GM19395 (cell line): ENCODE measurements around the gene GNG10.
A peak's percentile ranks its signal among the peaks of the same experiment; 100 is the strongest.
"Not testable (repeated sequence)": the region's sequence is repeated elsewhere in the genome, so short reads cannot be mapped to it uniquely, and the experiment has no call there.

Source experiments
- ATAC-seq: cut with Tn5 transposase; IDR thresholded peaks from one replicate; pipeline ENCODE4 v1.9.1; 2021; ENCODE audit warnings: mild to moderate bottlenecking, moderate library complexity; ENCODE audit not compliant: unreplicated experiment

GNG10 gene

GRCh38 chr9:111661150-111661801 is at the start of gene GNG10:
GNG10 (plus strand) TSS chr9:111661605; CDS start chr9:111661635, 30 bp downstream.
- peak; percentile 79 for ATAC-seq

- ATAC-seq, result no peak
Observed at GRCh38 chr9:111613436-111614040, 47.9 kb upstream of the GNG10 start.

GRCh38 chr9:111615928-111616327 is 45.5 kb upstream of the GNG10 start:
- no peak for ATAC-seq

GRCh38 chr9:111617349-111617748 is 44.1 kb upstream of the GNG10 start:
- ATAC-seq, result not testable (repeated sequence)

GRCh38 chr9:111621895-111622480 is 39.4 kb upstream of the GNG10 start:
- ATAC-seq, result no peak

- no peak for ATAC-seq
Observed at GRCh38 chr9:111622626-111623025, 38.8 kb upstream of the GNG10 start.

GRCh38 chr9:111627260-111627963 is 34.0 kb upstream of the GNG10 start:
- no peak for ATAC-seq

- no peak for ATAC-seq
Observed at GRCh38 chr9:111628411-111628810, 33.0 kb upstream of the GNG10 start.

- ATAC-seq, result peak; percentile 43
Observed at GRCh38 chr9:111630182-111630963, 31.0 kb upstream of the GNG10 start.

- ATAC-seq, result no peak
Observed at GRCh38 chr9:111630964-111631213, 30.5 kb upstream of the GNG10 start.

- peak; percentile 98 for ATAC-seq
Observed at GRCh38 chr9:111631214-111631971, 30.0 kb upstream of the GNG10 start, which contains the start of gene DNAJC25. DNAJC25 (plus strand) TSS chr9:111631334; CDS start chr9:111631408, 74 bp downstream.

GRCh38 chr9:111632060-111632459 is 29.3 kb upstream of the GNG10 start:
- ATAC-seq, result no peak

- ATAC-seq, result no peak
Observed at GRCh38 chr9:111632695-111633388, 28.6 kb upstream of the GNG10 start.

- ATAC-seq, result no peak
Observed at GRCh38 chr9:111633389-111633736, 28.0 kb upstream of the GNG10 start.

- ATAC-seq, result no peak
Observed at GRCh38 chr9:111634860-111635259, 26.5 kb upstream of the GNG10 start.

- ATAC-seq, result no peak
Observed at GRCh38 chr9:111637421-111637950, 23.9 kb upstream of the GNG10 start.

GRCh38 chr9:111644195-111644772 is 17.1 kb upstream of the GNG10 start:
- no peak for ATAC-seq

- no peak for ATAC-seq
Observed at GRCh38 chr9:111645806-111646205, 15.6 kb upstream of the GNG10 start.

GRCh38 chr9:111646417-111646816 is 15.0 kb upstream of the GNG10 start:
- no peak for ATAC-seq
